Upper lobe of left lung (tissue), 6 donors: Measurements from ENCODE around the gene GABRB2. TPM values are rescaled to one million over a fixed set of nuclear protein-coding genes. Genes with fewer than 3 reads are reported as not detected.

Experiments
- ATAC-seq, 2 donors: fragments of 200-7000 bp; cut with Tn5 transposase; one replicate each; pipeline ENCODE4 v1.9.1; 2022; ENCODE audit warnings: mild to moderate bottlenecking in 2 of 2, moderate library complexity in 2 of 2; ENCODE audit not compliant: low FRiP score in 2 of 2
- DNase-seq, 2 donors: peaks; one replicate each; pipeline ENCODE4 v3.0.0-alpha.2; 2019 to 2020
- H3K27ac ChIP-seq, 4 donors: fragments of 200-600 bp; sonication (generic); one replicate each; pipeline ENCODE4 v1.5.1; 2016 to 2019
- H3K27me3 ChIP-seq, 4 donors: fragments of 200-600 bp; sonication (generic); one replicate each; pipeline ENCODE4 v1.5.1; 2017 to 2019
- H3K36me3 ChIP-seq, 4 donors: fragments of 200-600 bp; sonication (generic); one replicate each; pipeline ENCODE4 v1.5.1; 2016 to 2019
- H3K4me1 ChIP-seq, 4 donors: fragments of 200-600 bp; sonication (generic); one replicate each; pipeline ENCODE4 v1.5.1; 2018 to 2019
- H3K4me3 ChIP-seq, 4 donors: fragments of 200-600 bp; sonication (generic); one replicate each; pipeline ENCODE4 v1.5.1; 2017 to 2019; ENCODE audit warnings: mild to moderate bottlenecking in 2 of 4, moderate library complexity in 1 of 4
- H3K9me3 ChIP-seq, 4 donors: fragments of 200-600 bp; sonication (generic); one replicate each; pipeline ENCODE4 v1.5.1; 2018 to 2019
- CTCF ChIP-seq, 6 experiments: fragments of 450-650 bp in 4 of 6; fragments of 200-600 bp in 2 of 6; sonication (generic) in 2 of 6; IDR thresholded peaks; one replicate each; pipeline ENCODE4 v1.5.1; 2016 to 2019; ENCODE audit warnings: antibody characterized with exemption in 6 of 6
- EP300 ChIP-seq, 4 donors: sonication (generic); formaldehyde crosslinking; IDR thresholded peaks; one replicate each; pipeline ENCODE4 v1.5.1; 2017; ENCODE audit warnings: antibody characterized with exemption in 4 of 4, control low read depth in 2 of 4
- POLR2A ChIP-seq, 4 donors: fragments of 450-650 bp; IDR thresholded peaks; one replicate each; pipeline ENCODE4 v1.5.1; 2016 to 2017; ENCODE audit warnings: antibody characterized with exemption in 4 of 4, mild to moderate bottlenecking in 2 of 4
- POLR2AphosphoS5 ChIP-seq, 2 donors: sonication (generic); formaldehyde crosslinking; IDR thresholded peaks; one replicate each; pipeline ENCODE4 v1.5.1; 2017; ENCODE audit warnings: antibody characterized with exemption in 2 of 2
- WGBS, 2 donors: methylation state at CpG; one replicate each; pipeline ENCODE4 v1.1.5; 2017 to 2018; 5-methylcytosine and 5-hydroxymethylcytosine counted together
- total RNA-seq, 6 donors: library from RNA; depleted of rRNA in 4 of 6; stranded (reverse); fragments of >200 nt in 4 of 6; gene quantifications; one replicate each; pipeline versions ENCODE4 v1.1.0 to v1.2.1, GENCODE V29; 2016 to 2021
- donor health status: DM: no; HTN: no; CAD: no; lungs with moderate emphysema.
- donor health status: DM: no; HTN: yes; CAD: no; lungs with severe emphysema.

The GABRB2 gene
- 1 to 10 TPM in 2 of 6 donors, under 1 TPM in 3, not detected in 1; 0.39 to 1.5 (median 0.63) TPM for total RNA-seq

DNA sequence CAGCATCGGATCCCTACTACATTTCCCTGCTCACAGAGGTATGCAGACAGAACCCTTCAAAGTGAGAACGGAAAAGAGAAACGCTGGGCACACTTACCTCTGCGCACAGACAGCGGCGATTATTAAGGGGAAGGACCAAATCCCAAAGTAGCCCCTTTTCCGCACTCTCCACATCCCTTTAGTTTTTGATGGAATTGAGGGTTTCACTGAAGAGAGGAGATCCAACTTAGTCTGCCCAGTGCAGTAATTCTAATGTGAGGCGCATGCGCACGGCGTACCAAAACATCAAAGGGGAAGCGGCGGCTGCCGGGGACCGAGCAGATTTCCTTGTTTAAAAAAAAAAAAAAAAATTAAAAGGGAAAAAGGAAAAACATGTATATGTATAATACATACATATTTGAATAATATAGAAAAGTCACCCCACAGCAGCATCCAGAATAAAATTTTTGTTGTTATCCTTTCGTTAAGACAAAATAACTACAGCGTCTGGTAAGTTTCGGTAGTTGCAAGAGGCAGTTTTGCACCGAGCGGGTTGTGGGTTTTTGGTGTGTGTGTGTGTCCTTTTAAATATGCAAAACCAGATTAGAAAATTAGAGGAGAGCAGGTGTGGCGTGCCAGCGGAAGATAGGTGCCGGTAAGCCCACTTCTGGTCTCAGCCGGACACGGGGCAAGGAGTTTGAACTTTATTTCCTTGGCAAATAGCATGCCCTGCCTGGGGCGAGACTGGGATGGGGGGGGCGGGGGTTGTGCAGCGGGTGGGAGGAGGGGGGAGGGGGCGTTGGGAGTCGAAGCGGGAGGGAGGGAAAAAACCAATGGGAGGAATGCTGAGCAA is at the start of gene GABRB2:
TSS of gene GABRB2 (minus strand) at position 256 of the 832 bp plus-strand sequence. CDS start at position 174, 82 bp downstream.
- Histone ChIP-seq H3K9me3 (no peaks in the 10 kb centered on the region), H3K4me3 (peak within 1 kb of the TSS in 3 of 4 donors; percentile 32 to 53 (median 49)), H3K4me1 (peaks cover 7 to 29% (median 19%) of the 10 kb centered on the region in 4 donors), H3K27ac (no peak within 1 kb of the TSS), H3K36me3 (no peaks in the 10 kb centered on the region), H3K27me3 (peaks cover 0 to 21% (median 8%) of the 10 kb centered on the region in 4 donors)
- 2 to 4% methylated on average over 29 to 31 of the region's 31 CpGs for WGBS, 2 donors
- ATAC-seq: peak in 1 of 2 donors; percentile 66
- TF ChIP-seq POLR2A (IDR thresholded peaks at IDR 0.05): no peak
- no peak for TF ChIP-seq CTCF (IDR thresholded peaks at IDR 0.05)
- no peak for TF ChIP-seq EP300 (IDR thresholded peaks at IDR 0.05)
- TF ChIP-seq POLR2AphosphoS5 (IDR thresholded peaks at IDR 0.05): no peak
- peak; percentile 19 to 30 for DNase-seq

DNA sequence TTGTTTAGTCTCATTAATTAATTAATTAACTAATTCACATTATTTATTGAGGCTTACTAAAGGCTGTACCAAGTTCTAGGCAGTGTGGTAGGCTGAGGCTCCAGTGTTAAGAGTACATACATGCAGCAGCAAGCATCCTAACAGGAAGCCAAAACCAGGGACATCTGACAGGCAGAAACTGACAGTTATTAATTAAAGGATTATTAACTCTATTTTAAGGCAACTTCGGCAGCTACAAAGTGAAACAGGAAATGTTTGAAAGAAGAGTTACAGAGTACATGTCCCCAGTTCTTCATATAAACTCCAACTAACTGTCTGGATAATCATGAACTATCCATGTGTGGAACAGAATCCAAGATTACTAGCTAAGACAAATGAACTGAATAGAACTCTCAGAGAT is 39.3 kb upstream of the GABRB2 start:
- Histone ChIP-seq H3K4me1 (no peaks in the 10 kb centered on the region), H3K9me3 (no peaks in the 10 kb centered on the region), H3K4me3 (no peak overlapping the region), H3K27ac (no peak overlapping the region), H3K36me3 (no peaks in the 10 kb centered on the region), H3K27me3 (no peaks in the 10 kb centered on the region)
- no peak for ATAC-seq
- TF ChIP-seq EP300 (IDR thresholded peaks at IDR 0.05) (no peak), CTCF (IDR thresholded peaks at IDR 0.05) (no peak), POLR2AphosphoS5 (IDR thresholded peaks at IDR 0.05) (no peak), POLR2A (IDR thresholded peaks at IDR 0.05) (no peak)
- WGBS, 2 donors: 25 to 38% methylated on average over 1 of the region's 1 CpG
- DNase-seq: no peak

GRCh38 chr5:161580621-161581020 is 34.1 kb upstream of the GABRB2 start:
- Histone ChIP-seq H3K36me3 (no peaks in the 10 kb centered on the region), H3K4me3 (no peak overlapping the region), H3K9me3 (no peaks in the 10 kb centered on the region), H3K27ac (no peak overlapping the region), H3K27me3 (no peaks in the 10 kb centered on the region), H3K4me1 (no peaks in the 10 kb centered on the region)
- no peak for DNase-seq
- 94% methylated on average over 5 of the region's 5 CpGs for WGBS, 2 donors
- no peak for ATAC-seq
- TF ChIP-seq EP300 (IDR thresholded peaks at IDR 0.05) (no peak), POLR2A (IDR thresholded peaks at IDR 0.05) (no peak), POLR2AphosphoS5 (IDR thresholded peaks at IDR 0.05) (no peak), CTCF (IDR thresholded peaks at IDR 0.05) (no peak)

DNA sequence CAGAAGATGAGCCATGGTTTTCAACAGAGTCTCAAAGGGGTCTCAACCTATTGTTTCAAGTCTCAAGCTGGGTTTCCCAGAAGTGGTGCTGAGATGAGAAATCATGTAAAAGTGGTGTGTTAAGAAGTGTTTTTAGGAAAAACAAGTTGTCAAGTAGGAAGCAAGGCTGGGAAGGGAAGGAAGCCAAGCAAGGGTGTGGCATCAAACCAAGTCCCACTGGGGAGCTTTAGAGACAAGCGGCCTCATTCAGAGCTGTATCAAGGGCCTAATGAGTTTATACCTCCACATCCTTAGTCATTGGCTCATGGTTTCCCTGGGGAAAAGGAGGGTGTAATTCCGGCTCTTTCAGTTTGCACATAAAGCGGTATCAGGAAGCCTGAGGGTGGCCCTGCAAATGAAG is 26.4 kb upstream of the GABRB2 start:
- no peaks in the 10 kb centered on the region for H3K4me1 ChIP-seq
- H3K4me3 ChIP-seq: no peak overlapping the region
- DNase-seq: no peak
- no peak overlapping the region for H3K27ac ChIP-seq
- peak in 1 of 2 donors; percentile 32 for ATAC-seq
- 71 to 77% methylated on average over 3 of the region's 3 CpGs for WGBS, 2 donors
- TF ChIP-seq POLR2A (IDR thresholded peaks at IDR 0.05) (no peak), CTCF (IDR thresholded peaks at IDR 0.05) (no peak), EP300 (IDR thresholded peaks at IDR 0.05) (no peak), POLR2AphosphoS5 (IDR thresholded peaks at IDR 0.05) (no peak)
- H3K27me3 ChIP-seq: no peaks in the 10 kb centered on the region
- no peaks in the 10 kb centered on the region for H3K36me3 ChIP-seq
- H3K9me3 ChIP-seq: no peaks in the 10 kb centered on the region
